HAP-1 (cell line): ENCODE data around the gene SIGLEC11.

Source experiments
- DNase-seq, 2 experiments: peaks; one replicate each; pipeline ENCODE4 v3.0.0-alpha.2; 2016 to 2020; ENCODE audit warnings: low spot score in 2 of 2
- H3K27me3 ChIP-seq: fragments of 250-450 bp; sonication (Bioruptor Pico); 2 replicates; pipeline ENCODE4 v1.5.1; 2020; ENCODE audit warnings: low read depth, mild to moderate bottlenecking, moderate library complexity
- H3K36me3 ChIP-seq: fragments of 250-450 bp; sonication (Bioruptor Pico); replicated peaks from 2 replicates; pipeline ENCODE4 v1.5.1; 2020; ENCODE audit warnings: mild to moderate bottlenecking
- H3K4me1 ChIP-seq: fragments of 250-450 bp; sonication (Bioruptor Pico); 2 replicates; pipeline ENCODE4 v1.5.1; 2020; ENCODE audit warnings: mild to moderate bottlenecking
- H3K4me3 ChIP-seq: fragments of 250-450 bp; sonication (Bioruptor Pico); 2 replicates; pipeline ENCODE4 v1.5.1; 2020; ENCODE audit warnings: mild to moderate bottlenecking, moderate library complexity
- H3K9me3 ChIP-seq: fragments of 250-450 bp; sonication (Bioruptor Pico); 2 replicates; pipeline ENCODE4 v1.5.1; 2020; ENCODE audit warnings: mild to moderate bottlenecking, moderate library complexity
- in situ Hi-C: fragments of 300-500 bp; cut with MboI; formaldehyde crosslinking; loops from 3 replicates; pipeline ENCODE4 v1.14.3; 2020; ENCODE audit warnings: low sequenced_read_pairs, inconsistent platforms, mixed read lengths

Gene SIGLEC11

DNA sequence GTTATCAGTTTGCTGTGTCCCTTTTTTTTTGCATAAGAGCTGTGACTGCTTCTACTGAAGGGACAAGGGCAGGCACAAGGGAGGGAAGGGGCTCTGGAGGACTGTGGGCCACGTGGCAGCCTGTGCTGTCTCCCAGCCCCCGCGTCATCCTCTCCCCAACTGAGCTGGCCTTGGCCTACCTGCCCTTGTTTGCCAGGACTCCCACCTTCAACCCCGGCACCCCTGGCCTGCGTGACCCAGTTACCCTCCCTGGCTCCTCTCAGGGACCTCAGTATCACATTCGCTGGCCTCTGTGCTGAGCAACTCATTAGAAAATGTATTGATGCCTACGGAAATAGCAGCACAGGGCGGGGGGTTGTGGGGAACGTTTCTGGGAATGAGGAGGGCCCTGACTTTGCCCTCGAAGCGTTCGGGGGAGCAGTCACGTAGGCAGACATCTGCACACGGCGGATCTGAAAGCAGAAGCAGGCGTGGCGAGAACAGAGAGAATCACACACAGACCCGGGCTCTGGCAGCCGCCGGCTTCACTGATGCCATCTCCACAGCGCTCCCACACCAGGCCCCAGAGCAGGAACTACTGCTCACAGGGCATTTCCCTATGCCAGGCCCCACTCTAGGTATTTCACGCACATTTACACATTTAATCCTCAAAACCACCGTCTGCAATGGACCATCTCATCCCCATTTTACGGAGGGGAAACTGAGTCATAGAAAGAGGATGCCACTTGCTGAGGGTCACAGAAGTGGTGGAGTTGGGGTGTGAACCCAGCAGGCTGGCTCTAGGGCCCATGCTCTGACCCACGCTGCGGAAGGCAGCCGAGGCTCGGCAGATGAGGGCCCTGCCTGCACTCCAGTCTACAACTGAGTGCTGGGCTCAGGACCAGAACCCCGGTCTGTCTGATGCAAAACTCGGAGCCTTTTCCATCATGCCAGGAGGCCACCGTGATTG, 37.6 kb downstream of the SIGLEC11 start:
- Histone ChIP-seq H3K9me3 (no peaks in the 10 kb centered on the region), H3K4me1 (peaks cover 18% of the 10 kb centered on the region; the same call in 1 of the 2 replicates), H3K4me3 (no peak overlapping the region), H3K36me3 (peaks cover 75% of the 10 kb centered on the region), H3K27me3 (no peaks in the 10 kb centered on the region)
- in situ Hi-C loops = no loop called here
- no peak for DNase-seq

DNA sequence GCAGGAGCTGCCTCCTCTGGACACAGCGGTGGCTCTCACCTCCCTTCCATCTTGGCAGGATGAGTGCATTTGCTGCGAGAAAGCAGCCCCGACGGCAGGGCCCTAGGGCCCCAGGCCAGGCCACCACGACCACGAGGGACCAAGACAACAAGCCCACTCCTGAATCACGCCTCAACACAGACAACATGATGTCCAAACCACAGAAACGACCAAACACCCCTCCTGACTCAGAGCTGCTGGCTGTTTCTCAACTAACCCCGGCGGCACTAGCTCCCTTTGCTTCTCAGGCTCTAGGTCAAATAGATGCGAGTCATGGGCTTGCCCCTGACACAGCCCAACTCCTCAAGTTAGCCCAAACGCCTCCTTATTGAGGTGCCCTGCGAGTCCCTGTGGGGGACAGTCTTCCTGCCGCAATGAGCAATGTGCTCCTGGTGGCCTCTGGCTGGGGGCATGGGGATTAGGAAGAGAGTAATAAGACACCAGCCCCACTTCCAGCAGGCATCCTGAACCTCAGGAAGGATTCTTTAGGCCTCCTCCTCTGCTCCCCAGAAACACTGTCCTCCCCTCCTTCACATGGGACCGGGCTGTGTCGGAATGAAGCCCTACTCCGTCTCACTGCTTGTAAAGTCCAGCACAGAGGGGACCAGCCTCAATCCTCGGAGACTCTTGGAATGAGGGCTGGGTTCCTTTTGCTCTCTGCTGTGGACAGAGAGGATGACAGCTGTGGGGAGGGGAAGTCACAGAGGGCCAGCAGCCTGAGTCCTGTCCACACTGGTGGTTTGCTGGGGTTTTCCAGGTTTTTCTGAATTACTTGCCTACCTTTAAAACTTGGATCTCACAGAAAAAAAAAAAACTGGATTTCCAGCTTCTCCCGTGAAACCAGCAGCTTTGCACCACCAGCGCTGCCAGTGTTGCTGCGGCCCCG, 38.8 kb downstream of the SIGLEC11 start:
- DNase-seq = no peak
- peaks cover 77% of the 10 kb centered on the region for H3K36me3 ChIP-seq
- no peaks in the 10 kb centered on the region for H3K9me3 ChIP-seq
- H3K27me3 ChIP-seq = no peaks in the 10 kb centered on the region
- in situ Hi-C loops = no loop called here
- H3K4me3 ChIP-seq = no peak overlapping the region
- peaks cover 6% of the 10 kb centered on the region; the same call in 1 of the 2 replicates for H3K4me1 ChIP-seq

DNA sequence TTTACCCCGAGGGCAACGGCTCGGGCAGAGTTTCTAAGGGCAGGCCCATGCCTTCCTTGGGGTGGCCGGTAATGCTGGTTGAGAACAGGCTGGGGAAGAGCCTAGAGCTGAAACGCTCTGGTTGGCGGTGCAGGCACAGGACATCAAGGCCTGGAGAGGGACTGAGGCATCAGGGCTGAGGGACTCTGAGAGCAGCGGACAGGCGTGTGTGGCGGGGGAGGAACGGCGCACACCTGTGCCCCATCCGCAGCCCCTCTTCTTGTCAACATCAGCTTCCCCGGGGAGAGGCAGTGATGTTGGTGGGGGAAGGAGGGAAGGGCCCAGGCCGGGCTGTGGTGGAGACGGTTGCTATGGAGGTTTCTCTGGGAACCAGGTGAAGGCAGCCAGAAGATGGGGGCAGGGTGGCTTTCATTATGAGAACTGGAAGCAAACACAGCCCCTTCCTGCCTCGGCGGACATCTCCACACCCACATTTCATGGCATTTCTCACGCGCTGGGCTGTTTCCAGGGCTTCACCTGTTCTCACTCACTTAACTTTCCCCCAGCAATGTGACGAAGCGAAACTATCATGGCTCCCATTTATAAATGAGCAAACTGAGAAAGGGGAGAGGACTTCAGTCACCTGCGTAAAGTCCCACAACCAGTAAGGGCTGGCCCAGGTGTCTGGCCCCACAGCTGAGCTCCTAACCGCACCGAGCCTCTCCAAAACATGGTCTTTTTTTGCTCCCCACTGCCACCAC, 40.2 kb downstream of the SIGLEC11 start:
- no peaks in the 10 kb centered on the region for H3K27me3 ChIP-seq
- in situ Hi-C loops = no loop called here

DNA sequence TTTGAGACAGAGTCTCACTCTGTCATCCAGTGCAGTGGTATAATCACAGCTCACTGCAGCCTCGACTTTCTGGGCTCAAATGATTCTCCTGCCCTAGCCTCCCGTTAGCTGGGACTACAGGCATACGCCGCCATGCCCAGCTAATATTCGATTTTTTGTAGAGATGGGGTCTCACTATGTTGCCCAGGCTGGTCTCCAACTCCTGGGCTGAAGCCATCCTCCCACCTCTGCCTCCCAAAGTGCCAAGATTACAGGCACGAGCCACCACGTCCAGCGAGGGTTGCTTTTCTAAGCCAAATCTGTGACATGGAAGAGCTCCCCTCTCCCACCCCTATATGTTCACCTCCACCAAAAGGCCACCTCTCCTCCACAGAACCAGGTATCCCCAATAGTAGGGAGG, 42.9 kb downstream of the SIGLEC11 start:
- DNase-seq = no peak
- Histone ChIP-seq H3K36me3 (peaks cover 71% of the 10 kb centered on the region), H3K9me3 (no peaks in the 10 kb centered on the region), H3K27me3 (no peaks in the 10 kb centered on the region), H3K4me1 (no peaks in the 10 kb centered on the region), H3K4me3 (no peak overlapping the region)
- in situ Hi-C loops = no loop called here

More for the DNA sequence above, 40.2 kb downstream of the SIGLEC11 start:
- Histone ChIP-seq H3K4me1 (peaks cover 3% of the 10 kb centered on the region; the same call in 1 of the 2 replicates), H3K36me3 (peaks cover 74% of the 10 kb centered on the region), H3K9me3 (no peaks in the 10 kb centered on the region), H3K4me3 (no peak overlapping the region)
- no peak for DNase-seq

GRCh38 chr19:49916839-49917733, 43.9 kb downstream of the SIGLEC11 start:
- Histone ChIP-seq H3K27me3 (no peaks in the 10 kb centered on the region), H3K4me3 (no peak overlapping the region), H3K9me3 (no peaks in the 10 kb centered on the region), H3K4me1 (no peaks in the 10 kb centered on the region), H3K36me3 (peaks cover 74% of the 10 kb centered on the region)
- no peak for DNase-seq
- in situ Hi-C loops = no loop called here

- in situ Hi-C loops = no loop called here
- Histone ChIP-seq H3K27me3 (no peaks in the 10 kb centered on the region), H3K4me1 (no peaks in the 10 kb centered on the region), H3K9me3 (no peaks in the 10 kb centered on the region), H3K36me3 (peaks cover 70% of the 10 kb centered on the region), H3K4me3 (no peak overlapping the region)
- DNase-seq = no peak
Measured at GRCh38 chr19:49915271-49915670, 45.7 kb downstream of the SIGLEC11 start.

GRCh38 chr19:49913720-49914119, 47.3 kb downstream of the SIGLEC11 start:
- no peak for DNase-seq

GRCh38 chr19:49912965-49913685, 47.8 kb downstream of the SIGLEC11 start:
- no peak overlapping the region for H3K4me3 ChIP-seq
- H3K36me3 ChIP-seq = peaks cover 82% of the 10 kb centered on the region
- no peaks in the 10 kb centered on the region for H3K27me3 ChIP-seq
- in situ Hi-C loops = no loop called here
- H3K9me3 ChIP-seq = no peaks in the 10 kb centered on the region
- no peaks in the 10 kb centered on the region for H3K4me1 ChIP-seq
- DNase-seq = no peak

More at GRCh38 chr19:49913720-49914119, 47.3 kb downstream of the SIGLEC11 start:
- Histone ChIP-seq H3K27me3 (no peaks in the 10 kb centered on the region), H3K4me1 (no peaks in the 10 kb centered on the region), H3K4me3 (no peak overlapping the region), H3K36me3 (peaks cover 80% of the 10 kb centered on the region), H3K9me3 (no peaks in the 10 kb centered on the region)
- in situ Hi-C loops = no loop called here

DNA sequence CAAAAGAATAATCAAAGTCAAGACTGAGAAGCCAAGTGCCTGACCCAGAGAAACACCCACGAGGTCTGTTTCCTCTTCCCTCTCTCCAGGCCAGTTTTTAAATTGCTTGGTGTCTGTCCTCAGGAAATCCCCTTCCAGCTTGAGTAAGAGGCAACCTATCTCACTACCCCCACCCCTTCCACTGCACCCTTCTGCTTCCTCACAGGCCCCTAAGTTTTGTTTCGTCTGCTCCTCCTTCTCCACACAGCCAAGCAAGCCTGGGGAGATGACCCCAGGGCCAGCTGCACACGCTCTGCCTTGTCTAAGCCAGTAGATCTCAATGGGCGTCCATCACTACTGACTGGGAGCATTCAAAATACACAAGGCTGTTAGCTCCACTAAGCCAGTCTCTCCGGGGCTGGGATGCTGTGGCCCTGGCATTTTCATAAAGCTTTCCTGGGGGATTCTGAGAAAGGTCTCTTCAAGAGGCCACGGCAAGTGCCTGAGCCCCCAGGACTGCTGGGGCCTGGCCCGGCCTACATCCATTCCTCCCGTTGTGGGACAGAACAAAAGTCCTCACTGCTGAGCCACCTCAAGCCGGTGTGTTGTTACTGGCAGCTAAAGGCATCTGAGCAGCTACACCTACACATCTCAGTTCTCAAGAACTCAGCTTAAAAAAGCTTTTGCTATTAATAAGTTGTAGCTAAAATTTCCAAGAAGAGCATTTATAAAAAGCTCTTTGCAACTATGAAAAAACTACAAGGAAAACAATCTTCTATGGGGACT, 49.4 kb downstream of the SIGLEC11 start:
- Histone ChIP-seq H3K4me1 (no peaks in the 10 kb centered on the region), H3K4me3 (no peak overlapping the region), H3K27me3 (no peaks in the 10 kb centered on the region), H3K36me3 (peaks cover 84% of the 10 kb centered on the region), H3K9me3 (no peaks in the 10 kb centered on the region)
- DNase-seq = no peak
- in situ Hi-C loops = no loop called here

DNA sequence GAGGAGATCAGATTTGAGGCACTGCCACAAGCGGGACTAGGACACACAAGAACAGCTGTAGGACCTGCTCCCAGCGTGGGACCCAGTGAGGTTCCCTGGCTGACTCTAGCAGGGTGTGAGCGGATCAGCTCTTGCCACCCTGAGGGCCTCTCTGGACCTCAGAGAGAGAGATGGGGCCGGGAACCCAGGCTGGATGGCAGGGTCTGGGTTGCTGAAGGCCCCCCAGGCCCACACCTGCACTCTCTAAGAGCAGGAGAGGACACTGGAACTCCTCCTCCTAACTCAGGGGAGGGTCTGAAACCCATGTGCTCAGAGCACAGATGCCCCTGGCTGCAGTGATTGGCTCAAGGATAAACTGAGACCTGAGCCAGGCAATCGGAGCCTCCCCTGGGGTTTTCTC, 50.8 kb downstream of the SIGLEC11 start:
- Histone ChIP-seq H3K9me3 (no peaks in the 10 kb centered on the region), H3K36me3 (peaks cover 75% of the 10 kb centered on the region), H3K4me3 (no peak overlapping the region), H3K4me1 (no peaks in the 10 kb centered on the region), H3K27me3 (no peaks in the 10 kb centered on the region)
- DNase-seq = no peak
- in situ Hi-C loops = no loop called here

- H3K4me3 ChIP-seq = no peak overlapping the region
- no peaks in the 10 kb centered on the region for H3K27me3 ChIP-seq
- no peak for DNase-seq
- in situ Hi-C loops = no loop called here
- H3K36me3 ChIP-seq = peaks cover 63% of the 10 kb centered on the region
- no peaks in the 10 kb centered on the region for H3K9me3 ChIP-seq
- H3K4me1 ChIP-seq = no peaks in the 10 kb centered on the region
Measured at GRCh38 chr19:49908480-49909420, 52.2 kb downstream of the SIGLEC11 start.
